GM20431 (cell line): ENCODE measurements around the gene WDR33.

Experiments
- in situ Hi-C: fragments of 300-500 bp; cut with MseI, MboI; formaldehyde crosslinking; loops from one replicate; pipeline ENCODE4 v1.15.0; 2020; ENCODE audit warnings: low sequenced_read_pairs; ENCODE audit not compliant: unreplicated experiment

Gene WDR33

DNA sequence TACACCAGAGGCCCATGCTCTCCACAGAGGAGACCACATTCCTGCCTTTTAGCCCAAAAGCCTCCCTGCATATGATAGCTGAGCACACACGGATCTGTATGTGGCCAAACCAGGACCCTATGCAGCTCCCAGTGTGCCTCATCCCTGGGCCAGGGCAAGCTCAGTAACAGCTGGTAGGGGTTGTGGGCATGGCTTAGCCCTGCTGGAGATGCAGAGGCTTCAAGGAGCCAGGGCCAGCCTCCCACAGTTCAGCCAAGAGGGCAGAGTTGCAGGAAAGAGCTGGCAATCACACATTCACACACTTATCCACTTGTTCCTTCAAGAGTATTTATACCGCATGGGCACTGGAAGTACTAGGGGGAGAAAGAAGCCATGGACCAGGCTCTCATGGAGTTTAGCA is 134.1 kb downstream of the WDR33 start:
- in situ Hi-C loops: no loop called here

DNA sequence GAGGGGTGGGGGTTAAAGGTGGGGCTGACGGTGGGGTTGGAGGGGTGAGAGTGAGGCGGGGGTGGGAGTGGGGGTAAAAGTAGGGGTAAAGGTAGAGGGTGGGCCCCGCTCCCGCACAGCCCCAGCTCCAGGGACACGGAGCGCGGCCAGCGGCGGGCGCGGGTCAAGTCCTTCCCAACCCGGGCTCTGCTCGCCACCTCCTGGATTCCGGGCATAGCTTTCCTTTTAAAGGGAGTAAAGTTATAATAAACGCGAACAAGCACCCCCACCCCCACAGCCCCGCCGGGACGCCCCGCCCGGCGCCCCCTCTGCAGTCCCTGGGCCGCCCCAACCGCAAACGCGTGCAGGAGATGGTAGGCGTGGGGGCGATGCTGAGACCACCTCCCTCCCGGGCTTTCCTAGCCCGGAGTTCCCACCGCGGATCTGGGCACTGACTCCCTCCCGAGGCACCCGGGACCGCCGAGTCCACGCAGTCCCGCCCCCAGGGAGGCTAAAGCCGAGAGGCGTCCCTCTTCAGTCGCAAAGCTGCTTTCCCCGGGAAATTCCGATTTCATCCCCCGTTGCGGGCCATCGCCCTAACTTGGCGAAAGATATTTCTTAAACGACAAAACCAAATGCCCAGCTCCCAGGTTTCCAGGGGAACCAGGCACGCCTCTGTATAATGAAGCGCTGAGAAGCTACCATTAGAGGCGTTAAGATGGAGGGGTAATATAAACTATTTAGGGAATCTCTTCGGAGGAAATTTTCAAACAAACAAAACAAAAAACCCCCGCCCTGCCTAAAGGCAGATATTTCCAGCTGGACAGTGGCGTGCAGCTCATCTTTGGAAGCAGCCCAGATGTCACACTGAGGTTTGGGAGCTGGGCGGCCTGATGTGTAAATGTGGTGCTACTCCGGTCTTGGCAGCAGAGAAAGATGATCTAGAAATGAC is 135.4 kb downstream of the WDR33 start, which contains the start of gene LIMS2:
Gene LIMS2 (minus strand): TSS at position 200 of the 931 bp plus-strand sequence. CDS start 506 bp downstream, outside the sequence.
- in situ Hi-C loops: no loop called here

DNA sequence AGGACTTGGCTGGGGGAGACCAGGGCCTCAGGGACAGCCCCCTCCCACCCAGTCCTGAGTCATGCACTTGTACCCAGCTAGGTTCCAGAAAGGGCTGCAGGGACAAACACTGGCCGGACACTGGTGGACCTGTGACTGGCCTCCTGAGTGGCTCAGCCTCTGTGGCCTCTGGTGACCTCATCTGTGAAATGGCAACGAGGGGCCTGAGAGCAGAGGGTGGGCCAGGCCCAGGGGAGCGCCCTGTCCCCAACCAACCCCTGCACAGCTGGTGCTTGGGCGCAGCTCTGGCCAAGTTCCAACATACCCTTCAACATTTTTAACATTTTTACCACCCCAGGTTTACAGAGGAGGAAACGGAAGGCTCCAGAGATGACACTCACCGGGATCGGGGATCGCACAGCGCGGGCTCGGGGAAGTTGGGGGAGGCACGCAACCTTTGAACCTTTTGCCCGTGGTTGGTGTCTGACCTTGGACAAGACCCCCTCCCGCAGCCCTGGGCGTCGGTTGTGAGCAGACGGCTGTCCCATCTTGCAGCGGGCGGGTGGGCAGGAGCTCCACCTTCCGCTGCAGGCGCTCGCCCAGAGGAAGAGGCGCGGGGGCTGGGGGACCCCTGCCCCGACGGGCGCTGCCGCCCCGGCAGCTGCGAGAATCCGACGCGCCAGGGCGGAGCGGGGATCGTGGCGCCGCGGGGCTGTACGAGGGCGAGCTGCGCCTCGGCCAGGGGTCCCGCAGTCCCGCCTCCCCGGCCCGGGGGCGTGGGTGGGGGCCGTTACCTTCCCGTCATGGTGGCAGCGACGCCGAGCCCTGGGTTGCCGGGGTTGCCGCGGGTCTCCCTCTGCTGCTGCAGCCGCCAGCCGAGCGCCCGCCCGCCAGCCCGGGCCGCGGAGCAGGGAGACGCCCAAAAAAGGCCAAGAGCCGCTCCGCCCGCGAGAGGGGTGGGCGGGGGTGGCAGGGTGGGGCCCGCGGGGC is 136.4 kb downstream of the WDR33 start:
- in situ Hi-C loops: no loop called here

DNA sequence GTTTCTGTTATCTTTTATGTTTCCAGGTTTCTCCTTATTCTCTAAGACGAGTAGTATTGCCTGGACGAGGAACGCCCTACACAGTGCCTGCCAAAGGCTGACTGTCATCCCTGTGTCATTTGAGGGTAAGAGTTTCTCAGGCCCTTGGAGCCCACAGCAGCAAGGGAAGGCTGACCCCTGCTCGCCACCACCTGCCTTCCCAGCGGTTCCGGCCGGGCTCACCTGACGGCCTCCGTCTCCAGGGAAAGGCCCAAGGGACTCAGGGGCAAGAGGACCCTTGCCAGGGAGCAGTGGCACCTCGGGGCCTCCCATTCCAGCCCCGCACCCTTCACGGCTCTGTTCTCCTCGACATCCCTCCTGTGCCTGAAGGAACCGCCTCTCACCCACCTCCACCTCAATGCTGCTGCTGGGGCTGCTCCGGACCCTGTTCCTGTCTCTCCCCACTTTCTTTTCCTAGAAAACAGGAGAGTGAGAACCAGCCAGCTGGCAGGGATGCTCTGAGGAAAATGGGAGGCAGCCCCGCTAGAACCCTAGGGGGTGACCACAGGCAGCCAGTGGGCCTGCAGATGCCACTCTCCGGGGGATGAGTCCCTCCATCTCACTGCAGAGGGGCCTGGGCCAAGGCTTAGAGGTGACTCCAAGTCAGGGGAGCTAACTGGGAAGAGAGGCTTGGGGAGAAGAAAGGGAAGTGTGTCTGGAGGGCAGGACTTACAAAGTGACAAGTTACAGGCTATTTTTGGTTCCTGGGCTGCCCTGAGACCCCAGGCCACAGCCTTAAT is 137.5 kb downstream of the WDR33 start:
- in situ Hi-C loops: no loop called here

DNA sequence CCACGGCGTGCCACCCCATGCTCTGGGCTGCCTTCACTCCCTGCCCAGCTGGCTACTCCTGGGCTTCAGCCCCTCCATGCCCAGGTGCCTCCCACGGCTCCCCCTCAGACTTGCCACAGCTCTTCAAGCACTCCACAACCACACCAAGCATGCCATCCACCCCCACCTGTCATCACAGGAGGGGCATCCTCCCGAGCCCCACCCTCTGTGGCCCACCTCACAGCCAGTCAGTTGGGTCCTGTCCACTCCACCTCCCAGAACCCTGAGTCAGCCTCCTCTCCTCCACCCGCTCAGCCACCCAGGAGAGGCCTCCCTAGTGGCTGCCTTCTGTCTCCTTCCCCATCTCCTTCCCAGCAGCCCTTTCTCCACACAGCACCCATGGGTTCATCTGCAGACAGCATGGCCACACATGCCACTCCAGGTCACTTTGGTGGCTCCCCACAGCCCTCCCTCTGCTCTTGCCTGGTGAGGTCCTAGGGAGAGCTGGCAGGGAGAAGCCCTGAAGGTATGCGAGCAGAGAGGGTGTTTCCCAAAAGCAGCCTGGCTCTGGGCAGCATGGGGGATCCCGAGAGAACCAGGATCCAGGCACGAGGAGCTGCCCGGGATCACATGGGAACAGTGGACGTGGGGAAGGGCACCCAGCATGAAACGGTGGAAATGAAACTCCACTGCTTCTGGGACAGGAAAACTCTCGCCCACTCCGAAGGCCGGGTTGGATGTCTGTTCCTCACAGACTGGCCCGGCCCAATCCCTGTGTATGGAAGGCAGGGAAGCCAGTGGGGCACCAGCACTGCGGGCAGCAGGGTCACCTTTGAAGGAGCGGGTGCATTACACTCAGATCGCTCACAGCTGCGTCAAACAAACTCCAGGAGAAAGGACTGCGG is 138.4 kb downstream of the WDR33 start:
- in situ Hi-C loops: no loop called here

DNA sequence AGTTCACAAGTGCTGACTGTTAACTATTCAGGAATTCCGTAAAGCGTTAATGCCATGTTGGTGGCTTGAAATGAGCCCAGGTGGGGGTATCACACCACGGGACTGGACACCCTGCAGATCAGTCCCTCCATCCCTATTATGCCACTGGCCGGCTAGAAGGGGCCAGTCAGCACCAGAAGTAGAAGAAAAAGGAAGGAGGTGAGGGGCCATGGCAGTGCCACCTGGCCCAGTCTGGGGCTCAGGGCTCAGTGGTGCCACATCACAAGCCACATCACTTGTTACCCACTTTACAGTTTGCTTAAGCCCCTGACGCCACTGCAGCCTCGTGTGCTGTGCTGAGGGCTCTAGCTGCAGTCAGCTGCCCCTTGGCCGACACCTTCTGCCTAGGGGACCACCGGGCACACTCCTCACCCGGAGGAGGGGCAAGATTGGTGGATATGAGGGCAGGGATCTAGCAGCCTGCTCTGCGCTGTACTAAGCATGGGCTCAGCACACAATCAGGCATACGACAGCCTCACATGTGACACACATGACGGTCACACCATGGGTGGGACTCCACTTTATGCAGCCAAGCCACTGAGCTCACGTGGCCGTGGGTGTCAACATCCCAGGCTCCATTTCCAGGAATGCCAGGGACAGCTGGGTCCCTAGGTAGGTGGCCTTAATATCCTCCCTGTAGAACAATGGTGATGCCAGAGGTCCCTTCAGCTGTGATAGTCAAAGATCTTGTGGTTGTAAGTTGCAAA is 139.2 kb downstream of the WDR33 start:
- in situ Hi-C loops: no loop called here

DNA sequence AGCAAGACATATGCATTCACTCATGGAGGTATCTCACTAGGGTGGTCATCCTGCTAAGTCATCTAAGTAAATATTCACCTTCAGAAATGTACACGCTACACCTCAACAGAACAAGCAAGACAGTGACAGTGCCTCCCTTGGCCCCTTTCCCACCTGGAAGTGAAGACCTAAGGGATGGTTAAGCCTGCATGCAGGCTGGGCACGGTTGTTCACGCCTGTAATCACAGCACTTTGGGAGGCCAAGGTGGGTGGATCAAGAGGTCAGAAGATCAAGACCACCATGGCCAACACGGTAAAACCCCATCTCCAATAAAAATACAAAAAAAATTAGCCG is 140.0 kb downstream of the WDR33 start:
- in situ Hi-C loops: no loop called here

DNA sequence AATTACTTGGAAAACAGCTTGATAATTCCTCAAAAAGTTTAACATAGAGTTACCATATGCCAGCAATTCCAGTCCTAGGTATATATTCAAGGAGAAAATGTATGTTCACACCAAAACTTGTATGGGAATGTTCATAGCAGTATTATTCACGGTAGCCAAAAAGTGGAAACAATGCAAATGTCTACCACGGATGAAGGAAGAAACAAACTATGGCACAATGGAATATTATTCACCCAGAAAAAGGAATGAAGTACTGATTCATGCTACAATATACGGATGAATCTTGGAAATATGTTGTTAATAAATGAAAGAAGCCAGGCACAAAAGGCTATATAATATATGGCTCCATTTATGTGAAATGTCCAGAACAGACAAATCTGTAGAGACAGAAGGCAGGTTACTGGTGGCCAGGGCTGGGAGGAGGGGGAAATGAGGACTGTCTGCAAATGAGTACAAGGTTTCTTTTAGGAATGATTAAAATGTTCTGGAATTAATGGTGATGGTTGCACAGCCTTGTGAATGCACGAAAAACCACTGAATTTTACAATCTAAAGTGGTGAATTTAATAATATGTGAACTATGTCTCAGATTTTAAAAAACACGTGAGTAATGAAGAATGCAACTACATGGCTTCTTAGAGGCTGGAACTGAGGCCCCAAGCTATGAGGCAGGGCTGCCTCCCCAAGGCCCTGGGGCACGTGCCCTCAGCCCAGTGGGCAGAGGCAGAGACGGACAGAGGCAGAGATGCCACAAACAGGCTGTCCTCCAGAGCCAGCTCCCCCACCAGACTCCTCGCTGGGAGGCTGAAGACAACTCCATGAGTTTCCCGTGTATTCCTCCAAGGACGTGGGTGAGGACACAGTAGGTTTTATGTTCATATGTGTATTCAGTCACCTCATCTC is 140.7 kb downstream of the WDR33 start:
- in situ Hi-C loops: no loop called here

DNA sequence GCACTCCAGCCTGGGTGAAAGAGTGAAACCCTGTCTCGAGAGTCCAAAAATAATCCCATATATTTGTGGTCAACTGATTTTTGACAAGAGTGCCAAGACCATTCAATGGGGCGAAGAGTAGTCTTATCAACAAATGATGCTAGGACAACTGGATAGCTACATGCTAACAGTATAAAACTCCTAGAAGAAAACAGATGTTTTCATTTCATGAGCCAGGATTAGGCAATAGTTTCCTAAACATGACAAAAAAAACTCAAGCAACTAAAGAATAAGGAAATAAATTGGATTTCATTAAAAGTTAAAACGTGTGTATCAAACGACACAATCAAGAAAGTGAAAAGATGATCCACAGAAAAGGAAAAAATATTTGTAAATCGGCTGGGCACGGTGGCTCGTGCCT is 141.9 kb downstream of the WDR33 start:
- in situ Hi-C loops: no loop called here

DNA sequence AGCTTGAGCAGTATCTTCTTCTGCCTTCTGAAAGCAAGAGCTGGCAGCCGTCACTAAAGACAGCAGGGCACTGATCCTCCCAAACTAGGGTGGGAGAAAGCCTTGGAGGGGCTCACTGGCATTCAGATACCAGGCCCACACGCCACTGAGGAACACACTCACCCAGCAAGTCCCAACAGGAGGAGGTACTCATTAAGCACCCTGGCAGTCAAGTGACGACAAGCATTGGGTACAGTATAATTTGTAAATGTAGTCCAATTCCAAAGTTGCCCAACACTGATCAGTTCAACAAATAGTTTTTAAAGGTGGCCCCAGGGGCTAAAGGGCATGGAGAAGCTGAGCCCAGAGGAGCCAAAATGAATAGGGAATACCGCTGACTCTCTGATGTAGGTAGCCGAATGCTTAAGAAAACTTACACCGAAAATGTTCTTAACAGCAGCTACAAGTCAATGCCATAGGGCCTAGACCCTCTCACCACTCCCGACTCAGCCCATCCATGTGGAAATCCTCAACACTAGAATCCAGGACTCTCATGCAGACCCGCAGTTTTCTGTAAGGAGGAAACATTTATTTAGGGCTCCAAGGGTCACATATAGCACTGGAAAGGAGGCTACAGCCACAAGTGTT is 145.6 kb downstream of the WDR33 start:
- in situ Hi-C loops: no loop called here

DNA sequence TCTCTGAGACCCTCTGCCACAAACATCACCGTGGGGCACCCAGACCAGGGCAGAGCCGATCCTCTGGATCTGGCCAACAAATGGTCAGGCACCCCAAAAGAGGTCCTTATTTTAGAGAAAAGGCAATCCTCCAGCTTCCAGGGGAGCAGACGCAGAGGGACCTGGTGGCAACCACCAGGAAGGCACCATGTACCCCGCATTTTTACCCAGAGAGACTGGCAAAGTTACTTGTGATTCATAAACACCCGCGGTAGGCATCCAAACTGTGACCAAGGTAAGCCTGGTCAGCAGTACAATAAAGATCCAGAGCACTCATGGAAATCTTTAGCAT is 146.1 kb downstream of the WDR33 start:
- in situ Hi-C loops: no loop called here

DNA sequence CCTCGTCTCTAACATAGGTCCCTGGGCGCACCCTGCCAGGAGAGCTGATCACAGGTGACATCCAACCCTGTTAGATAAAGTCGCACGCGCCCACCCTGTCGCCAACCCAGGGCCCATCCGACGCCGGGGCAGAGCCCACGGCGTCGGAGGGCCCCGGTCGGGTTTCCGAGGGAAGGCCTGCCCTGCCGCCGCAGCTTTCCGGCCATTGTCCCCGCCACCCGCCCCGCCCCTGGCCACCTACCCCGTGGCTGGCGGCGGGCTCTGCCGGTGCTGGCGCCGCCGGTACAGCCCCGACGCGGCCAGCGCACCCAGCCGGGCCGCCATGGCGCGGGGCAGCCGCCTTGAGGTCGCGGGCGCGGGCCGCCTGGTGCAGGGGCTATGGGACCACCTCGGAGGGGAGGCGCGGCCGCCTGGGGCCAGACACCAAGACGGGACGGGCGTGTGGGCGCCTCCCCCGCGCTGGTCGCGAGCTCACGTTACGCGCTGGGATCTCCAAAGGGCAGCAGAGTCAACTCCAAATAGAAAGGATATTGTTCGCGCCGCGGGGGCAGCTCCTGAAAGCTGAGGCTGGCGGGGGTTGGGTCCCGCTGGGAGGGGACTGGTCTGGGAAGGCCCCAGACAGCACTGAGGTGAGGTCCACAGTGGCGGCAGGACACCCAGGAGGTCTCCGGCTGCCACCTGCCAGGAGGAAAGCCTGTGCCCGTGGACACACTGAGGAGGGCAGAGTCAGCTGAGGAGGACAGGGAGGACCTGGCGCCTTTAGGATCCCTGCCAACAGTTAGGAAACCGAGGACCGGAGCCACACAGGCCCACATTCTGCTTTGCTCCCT is 146.7 kb downstream of the WDR33 start:
- in situ Hi-C loops: no loop called here

DNA sequence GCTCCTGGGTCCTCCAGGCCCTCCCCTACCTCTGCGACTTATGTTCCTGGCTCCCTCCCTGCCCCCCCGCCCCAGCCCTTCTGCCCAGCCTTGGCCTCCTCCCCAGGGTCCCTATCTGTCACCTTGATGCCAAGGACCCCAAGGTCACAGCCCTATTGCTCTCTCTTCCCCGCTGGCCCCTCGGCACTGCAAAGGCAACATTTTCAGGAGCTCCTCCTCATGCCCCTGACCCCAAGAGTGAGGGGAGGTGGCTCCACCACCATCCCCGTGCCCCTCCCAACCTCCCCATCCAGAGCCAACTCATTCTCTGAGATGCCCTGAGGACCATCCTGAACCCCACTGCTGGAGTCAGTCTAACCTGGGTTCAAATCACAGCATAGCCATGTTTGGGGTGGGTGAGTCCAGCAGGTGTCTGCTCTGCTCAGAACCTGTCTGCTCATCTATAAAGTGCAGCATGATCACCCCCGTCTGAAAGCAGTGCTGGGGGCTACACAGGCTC is 147.4 kb downstream of the WDR33 start:
- in situ Hi-C loops: no loop called here

DNA sequence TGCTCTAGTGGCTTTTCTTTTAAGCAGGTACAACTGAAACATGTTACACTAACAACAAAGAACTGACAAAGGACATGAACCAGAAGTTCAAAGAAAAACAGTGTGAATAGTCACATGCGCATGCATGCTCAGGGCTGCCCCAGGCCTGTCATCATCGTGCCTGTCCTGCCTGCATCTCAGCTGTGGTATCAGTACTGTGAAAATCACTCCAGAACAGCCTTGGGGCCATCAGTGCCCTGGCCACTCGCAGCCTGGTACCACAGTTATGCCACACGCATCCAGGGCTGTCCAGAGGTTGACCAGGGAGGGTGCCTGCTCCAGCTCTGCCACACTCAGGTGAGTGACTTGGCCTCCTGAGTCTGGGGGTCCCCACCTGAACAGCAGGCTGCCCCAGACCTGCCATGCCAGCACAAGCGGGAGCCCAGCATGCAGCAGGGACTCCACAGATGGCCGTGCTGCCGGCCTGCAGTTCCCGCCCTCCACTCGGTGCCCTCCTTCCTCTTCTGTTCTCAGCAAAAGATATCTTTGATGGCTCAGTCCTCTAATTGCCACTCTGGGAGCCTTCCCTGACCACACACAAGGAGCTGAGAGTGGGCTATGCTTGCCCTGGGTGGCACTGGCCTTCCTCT is 147.9 kb downstream of the WDR33 start:
- in situ Hi-C loops: no loop called here

DNA sequence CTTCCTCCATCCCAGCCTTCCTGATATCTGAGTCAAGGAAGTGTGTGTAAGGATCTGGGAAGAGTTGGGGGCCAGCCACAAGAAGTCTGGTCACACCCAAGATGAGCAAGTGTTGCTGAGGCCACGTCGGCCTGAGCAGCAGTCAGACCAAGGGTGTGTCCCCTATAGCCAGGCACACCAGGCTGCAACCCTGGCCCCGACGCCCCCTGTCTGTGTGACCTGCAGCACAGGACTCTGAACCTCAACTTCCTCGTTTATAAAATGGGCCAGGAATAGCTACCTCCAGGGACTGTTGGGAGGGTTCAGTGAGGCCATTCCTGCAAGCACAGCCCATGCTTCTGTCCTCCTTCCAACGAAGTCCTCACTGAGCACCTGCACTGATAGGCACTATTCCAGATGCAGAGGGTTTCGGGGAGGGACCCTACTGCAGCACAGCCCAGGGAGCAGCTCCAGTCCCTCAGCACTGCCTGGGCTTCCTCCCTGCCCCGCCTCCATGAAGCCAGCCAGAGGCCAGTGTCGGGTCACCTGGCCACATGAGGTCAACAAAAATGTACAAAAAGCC is 148.9 kb downstream of the WDR33 start:
- in situ Hi-C loops: no loop called here
